Measurements from ENCODE around the gene ODAD3.
A peak's percentile ranks its signal among the peaks of the same experiment; 100 is the strongest.
"Not testable (repeated sequence)": the region's sequence is repeated elsewhere in the genome, so short reads cannot be mapped to it uniquely, and the experiment has no call there.

Gene ODAD3

GRCh38 chr19:11435833-11436313, 952 bp upstream of the ODAD3 start:
- peak; percentile 30 for DNase-seq (ENCODE audit: low read depth)

GRCh38 chr19:11434703-11435056, 241 bp downstream of the ODAD3 start:
- no peak for DNase-seq (ENCODE audit: low read depth)

GRCh38 chr19:11433526-11433925, 1.4 kb downstream of the ODAD3 start:
- DNase-seq (ENCODE audit: low read depth): not testable (repeated sequence)

- no peak for DNase-seq (ENCODE audit: low read depth)
These were observed 8.3 kb downstream of the ODAD3 start for GRCh38 chr19:11426656-11427055.

- DNase-seq (ENCODE audit: low read depth): no peak
These were observed 9.0 kb downstream of the ODAD3 start for GRCh38 chr19:11425719-11426457.

GRCh38 chr19:11423791-11424181, 11.1 kb downstream of the ODAD3 start:
- no peak for DNase-seq (ENCODE audit: low read depth)

- no peak for DNase-seq (ENCODE audit: low read depth)
These were observed 11.6 kb downstream of the ODAD3 start for GRCh38 chr19:11423164-11423790.

GRCh38 chr19:11422163-11423065, 12.5 kb downstream of the ODAD3 start:
- DNase-seq (ENCODE audit: low read depth): peak; percentile 61

- no peak for DNase-seq (ENCODE audit: low read depth)
These were observed 13.4 kb downstream of the ODAD3 start for GRCh38 chr19:11421371-11422098.

GRCh38 chr19:11420429-11421370, 14.2 kb downstream of the ODAD3 start:
- DNase-seq (ENCODE audit: low read depth): no peak

- DNase-seq (ENCODE audit: low read depth): no peak
These were observed 16.1 kb downstream of the ODAD3 start, which contains the start of gene RGL3 for GRCh38 chr19:11418549-11419506. TSS of gene RGL3 (minus strand) at chr19:11419314. CDS start at chr19:11419278, 36 bp downstream.

- DNase-seq (ENCODE audit: low read depth): no peak
These were observed 16.8 kb downstream of the ODAD3 start for GRCh38 chr19:11418094-11418548.

- DNase-seq (ENCODE audit: low read depth): no peak
These were observed 18.4 kb downstream of the ODAD3 start for GRCh38 chr19:11416346-11417052.

- DNase-seq (ENCODE audit: low read depth): no peak
These were observed 20.4 kb downstream of the ODAD3 start for GRCh38 chr19:11414544-11414943.

GRCh38 chr19:11410682-11411081, 24.2 kb downstream of the ODAD3 start:
- DNase-seq (ENCODE audit: low read depth): no peak

GRCh38 chr19:11408591-11408990, 26.3 kb downstream of the ODAD3 start:
- DNase-seq (ENCODE audit: low read depth): no peak

GRCh38 chr19:11406703-11407236, 28.2 kb downstream of the ODAD3 start:
- DNase-seq (ENCODE audit: low read depth): not testable (repeated sequence)

GRCh38 chr19:11405846-11406643, 28.9 kb downstream of the ODAD3 start:
- DNase-seq (ENCODE audit: low read depth): no peak

Data from CMK (cell line).